ENCODE data around the gene BZW2.
"Not testable (repeated sequence)": the region's sequence is repeated elsewhere in the genome, so short reads cannot be mapped to it uniquely, and the experiment has no call there.

Gene BZW2

DNA sequence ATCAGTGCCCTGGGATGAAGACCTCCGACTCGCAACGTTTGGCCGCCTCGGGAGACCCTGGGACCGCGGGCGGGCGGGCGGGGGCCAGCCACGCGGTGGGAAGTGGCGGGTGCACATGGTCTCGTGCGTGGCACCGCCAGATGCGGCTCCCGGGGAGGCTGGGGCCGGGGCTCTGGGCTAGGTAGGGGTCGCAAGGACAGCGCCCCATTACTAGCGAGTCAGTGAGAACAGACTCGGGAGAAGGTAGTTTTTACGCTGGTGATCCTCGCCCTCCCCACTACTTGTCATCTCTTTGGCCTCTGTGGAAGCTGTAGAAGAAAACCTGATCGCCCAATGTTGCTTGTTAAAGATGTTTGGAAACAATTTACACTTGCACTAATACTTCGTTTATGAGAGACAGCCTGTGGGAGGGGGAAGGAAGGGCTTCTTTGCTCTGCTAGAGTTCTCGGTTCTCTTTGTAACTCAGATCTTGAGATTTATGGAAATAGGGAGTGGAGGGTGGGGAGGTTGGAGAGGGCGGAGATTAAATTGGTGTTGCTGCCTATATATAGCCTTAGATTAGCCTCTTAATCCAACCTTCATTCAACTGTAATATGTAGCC is 591 bp downstream of the BZW2 start:
- no peak for DNase-seq

DNA sequence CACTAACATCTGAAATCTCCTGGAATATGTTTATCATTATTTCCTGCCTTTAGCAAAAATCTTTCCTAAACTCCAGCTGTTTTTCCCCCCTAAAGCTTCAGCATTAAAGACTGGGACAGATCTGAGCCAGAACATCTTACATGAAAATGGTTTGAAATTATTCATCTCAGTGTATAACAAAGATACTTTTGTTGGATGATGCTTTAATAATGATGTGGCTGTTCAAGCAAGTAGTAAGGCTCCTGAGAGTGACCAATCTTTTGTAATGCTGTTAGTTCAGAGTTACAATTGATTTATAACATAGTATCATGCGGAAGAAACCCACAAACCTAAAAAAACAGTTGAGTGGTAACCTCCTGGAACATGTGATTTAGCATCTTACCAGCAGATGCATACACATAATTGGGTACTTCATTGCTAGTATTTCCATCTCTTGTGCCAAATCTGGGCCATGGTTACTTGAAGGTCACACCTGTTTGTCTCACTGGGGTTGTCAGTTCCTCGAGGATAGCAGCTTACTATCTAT is 1.5 kb downstream of the BZW2 start:
- no peak for DNase-seq

DNA sequence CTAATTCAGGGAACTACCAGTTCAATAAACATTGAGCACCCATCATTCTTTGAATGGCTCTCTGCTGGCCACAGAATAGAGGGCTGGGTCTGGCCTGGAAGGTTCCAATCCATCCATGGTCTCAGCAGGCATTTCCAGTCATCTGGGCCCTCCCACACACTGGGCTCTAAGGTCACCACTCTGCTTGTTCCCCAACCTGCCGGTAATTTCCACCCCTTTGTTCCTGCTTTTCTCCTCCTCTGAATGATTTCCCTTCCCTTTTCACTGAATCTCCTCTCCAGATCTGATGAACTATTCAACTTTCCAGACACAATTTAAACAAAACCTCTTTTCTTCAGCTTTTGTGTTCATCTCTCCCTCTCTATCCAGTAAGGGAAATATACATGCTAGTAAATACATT is 2.6 kb downstream of the BZW2 start:
- no peak for DNase-seq

- DNase-seq: no peak
Observed at GRCh38 chr7:16649196-16649595, 3.2 kb downstream of the BZW2 start.

GRCh38 chr7:16650266-16650665 is 4.3 kb downstream of the BZW2 start:
- DNase-seq: no peak

- DNase-seq: no peak
Observed at GRCh38 chr7:16651396-16652239, 5.6 kb downstream of the BZW2 start.

DNA sequence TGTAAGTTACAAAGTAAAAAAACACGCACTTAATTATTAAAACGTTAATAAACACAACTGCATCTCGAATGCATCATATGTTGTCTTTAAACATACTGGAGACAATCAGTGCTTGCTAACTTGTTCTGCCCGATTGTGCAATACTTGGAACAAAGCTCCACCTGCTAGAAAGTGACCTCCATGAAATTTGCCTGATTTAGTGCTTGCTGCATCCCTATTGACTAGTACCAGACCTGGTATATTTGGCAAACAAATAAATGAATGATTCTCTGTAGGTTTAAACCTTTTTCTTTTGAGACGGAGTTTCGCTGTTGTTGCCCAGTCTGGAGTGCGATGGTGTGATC is 6.2 kb downstream of the BZW2 start:
- DNase-seq: no peak

GRCh38 chr7:16652888-16653287 is 6.9 kb downstream of the BZW2 start:
- peak; percentile 23 for DNase-seq

- no peak for DNase-seq
Observed at GRCh38 chr7:16655394-16655793, 9.4 kb downstream of the BZW2 start.

GRCh38 chr7:16656141-16656540 is 10.2 kb downstream of the BZW2 start:
- no peak for DNase-seq

GRCh38 chr7:16657656-16658279 is 11.8 kb downstream of the BZW2 start:
- no peak for DNase-seq

- not testable (repeated sequence) for DNase-seq
Observed at GRCh38 chr7:16659854-16660497, 14.0 kb downstream of the BZW2 start.

GRCh38 chr7:16660702-16661464 is 14.9 kb downstream of the BZW2 start:
- no peak for DNase-seq

DNA sequence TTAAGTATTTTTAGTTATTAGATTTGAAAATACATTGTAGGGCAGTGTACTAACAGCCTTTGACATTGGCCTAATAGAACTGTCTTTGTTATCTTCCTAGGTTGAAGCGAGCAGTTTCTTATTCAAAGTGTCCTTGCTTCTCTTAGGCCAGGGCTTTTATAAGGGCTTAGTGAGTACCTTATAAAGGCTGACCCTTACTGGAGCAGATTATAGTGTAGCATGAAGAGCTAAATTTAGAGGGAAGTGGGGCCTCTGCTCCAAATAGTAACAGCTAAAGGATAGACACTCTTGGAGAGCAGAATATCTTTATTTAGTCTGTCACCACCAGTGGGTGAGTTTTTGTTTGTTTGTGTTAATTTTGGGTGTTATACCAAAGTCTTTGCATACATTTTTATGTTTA is 15.9 kb downstream of the BZW2 start:
- no peak for DNase-seq

DNA sequence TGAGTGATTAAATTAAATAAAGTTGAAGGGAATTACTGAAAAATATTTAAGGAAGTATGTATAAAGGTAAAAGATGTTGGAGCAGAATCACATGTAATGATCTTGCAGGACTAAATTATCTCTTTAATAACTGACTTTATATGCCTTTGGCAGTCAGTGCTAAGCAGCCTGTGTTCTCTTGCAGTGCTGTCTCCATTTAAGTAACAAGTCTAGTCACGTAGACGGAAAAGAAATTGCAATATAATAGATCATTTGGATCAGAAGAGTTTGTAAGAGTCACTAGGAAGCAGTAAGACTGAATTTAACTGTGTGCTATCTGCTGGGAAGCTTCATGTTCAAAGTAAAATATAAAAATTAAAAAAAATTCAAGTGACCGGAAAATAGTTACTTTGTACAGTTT is 21.4 kb downstream of the BZW2 start:
- DNase-seq: no peak

DNA sequence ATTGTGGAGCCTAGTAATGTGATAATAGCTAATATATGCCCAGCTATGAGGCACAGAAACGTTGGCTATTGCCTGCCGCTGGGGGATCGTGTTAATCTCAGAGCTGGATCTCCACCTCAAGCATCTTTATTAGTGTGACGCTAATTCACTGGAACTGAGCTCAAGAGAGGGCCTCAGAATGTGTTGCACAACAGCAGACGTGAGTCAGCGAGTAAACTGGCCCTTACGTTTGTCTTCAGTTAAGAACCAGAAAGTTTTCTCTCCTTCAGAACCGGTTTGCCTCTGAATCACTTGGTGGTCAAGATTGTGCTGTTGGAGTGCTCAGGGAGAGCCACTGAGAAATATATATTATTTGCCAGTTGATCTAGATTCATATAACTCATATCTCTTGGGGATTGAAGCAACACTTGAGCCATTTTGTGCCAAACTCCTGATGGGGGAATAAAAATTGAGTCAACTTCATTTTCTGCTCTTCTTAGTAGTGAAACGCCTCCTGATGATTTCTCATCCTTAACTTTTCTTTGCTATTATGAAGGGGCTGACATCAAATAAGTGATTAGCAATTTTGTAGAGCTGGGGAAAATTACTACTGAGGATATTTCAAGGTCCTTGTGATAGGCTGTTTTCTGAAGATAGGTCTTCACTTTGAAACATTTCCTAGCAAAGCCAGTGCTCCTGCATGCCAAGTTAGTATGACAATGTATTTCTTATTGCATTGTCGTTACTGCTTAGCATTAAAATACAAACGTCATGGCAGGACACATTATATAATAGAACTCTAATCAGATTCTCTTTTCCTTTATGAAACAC is 22.3 kb downstream of the BZW2 start:
- no peak for DNase-seq

DNA sequence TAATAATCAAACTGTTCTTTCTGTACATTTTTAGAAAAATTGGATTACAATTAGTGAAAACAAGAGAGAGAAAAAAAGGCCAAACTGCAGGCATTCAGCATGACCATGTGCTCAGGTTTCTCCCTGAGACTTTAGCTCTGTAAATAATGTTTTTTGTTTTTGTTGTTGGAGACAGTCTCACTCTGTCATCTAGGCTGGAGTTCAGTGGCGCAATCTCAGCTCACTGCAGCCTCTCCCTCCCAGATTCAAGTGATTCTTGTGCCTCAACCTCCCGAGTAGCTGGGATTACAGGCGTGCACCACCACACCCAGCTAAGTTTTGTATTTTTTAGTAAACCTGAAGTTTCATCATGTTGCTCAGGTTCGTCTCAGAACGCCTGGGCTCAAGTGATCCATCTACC is 23.0 kb downstream of the BZW2 start:
- DNase-seq: no peak

GRCh38 chr7:16669581-16669980 is 23.6 kb downstream of the BZW2 start:
- DNase-seq: no peak

DNA sequence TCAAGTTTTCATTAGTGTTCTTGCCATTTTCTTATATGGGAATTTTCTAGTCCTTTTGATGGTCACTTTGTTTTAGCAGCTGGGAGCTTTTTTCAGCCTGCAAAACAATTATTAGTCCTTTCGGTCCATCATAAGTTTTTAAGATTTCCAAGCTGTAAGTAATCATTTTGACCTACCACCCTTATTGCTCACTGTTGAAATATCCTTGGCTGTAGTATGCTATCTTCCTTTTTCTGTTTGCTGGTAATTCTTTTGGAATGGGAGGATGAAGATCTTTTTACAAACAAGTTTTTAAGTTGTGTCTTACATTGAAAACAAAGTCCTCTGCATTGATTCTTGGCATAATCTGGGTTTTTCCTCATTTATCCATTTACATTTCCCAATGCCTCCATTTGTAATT is 24.0 kb downstream of the BZW2 start:
- no peak for DNase-seq

DNA sequence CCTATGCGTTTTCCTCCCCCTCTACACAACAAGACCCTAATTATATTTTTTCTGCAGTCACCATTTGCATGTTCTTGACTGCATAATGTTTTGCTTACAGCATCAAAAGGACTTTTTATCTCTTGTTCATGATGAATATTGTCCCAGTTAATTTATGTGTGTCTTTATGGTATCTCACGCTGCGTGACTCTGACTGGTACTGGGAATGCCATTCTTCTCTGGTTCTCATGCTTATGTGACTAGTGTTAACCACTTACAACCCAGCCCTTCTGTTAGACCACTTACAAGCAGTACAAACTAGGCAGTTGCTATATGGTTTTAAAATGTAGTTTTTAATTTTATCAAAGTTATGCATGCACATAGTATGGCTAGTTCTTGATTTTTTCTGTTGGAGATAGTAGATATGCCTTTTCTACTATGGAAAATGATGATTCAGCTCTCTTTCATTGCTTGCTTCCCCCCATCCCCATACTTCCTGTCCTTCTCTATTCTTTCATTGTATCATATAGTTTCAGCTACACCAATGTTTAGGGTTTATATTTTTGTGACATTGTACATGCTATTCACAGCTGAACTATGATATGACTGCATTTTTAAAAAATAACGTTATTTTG is 24.9 kb downstream of the BZW2 start:
- DNase-seq: no peak

- no peak for DNase-seq
Observed at GRCh38 chr7:16671811-16672210, 25.8 kb downstream of the BZW2 start.
